ENCODE measurements around the gene NCOA1.

NCOA1 gene

GRCh38 chr2:24472416-24472815 is 18.6 kb upstream of the NCOA1 start:
- no peak for TF ChIP-seq EZH2 (IDR thresholded peaks at IDR 0.05; ENCODE audit: borderline replicate concordance, low read depth, low read length, severe bottlenecking)
- TF ChIP-seq CTCF (IDR thresholded peaks at IDR 0.05; ENCODE audit: borderline replicate concordance, extremely low read depth, low read length, poor library complexity, severe bottlenecking): no peak
- H2AFZ ChIP-seq (ENCODE audit: low read depth, low read length): no peak overlapping the region
- no peak overlapping the region for H3K9ac ChIP-seq (ENCODE audit: low read depth, low read length)
- H3K4me3 ChIP-seq (ENCODE audit: low read depth in 1 of 2, low read length in 2 of 2): no peak overlapping the region
- DNase-seq (no peak), ATAC-seq (ENCODE audit: insufficient read depth, low read depth) (no peak)
- no peak overlapping the region for H3K27ac ChIP-seq (ENCODE audit: low read length)
- no peaks in the 10 kb centered on the region for H3K79me2 ChIP-seq (ENCODE audit: insufficient read depth, low read length)
- no peaks in the 10 kb centered on the region for H3K27me3 ChIP-seq (ENCODE audit: insufficient read depth, low read length, poor library complexity)
- no peaks in the 10 kb centered on the region for H3K36me3 ChIP-seq (ENCODE audit: insufficient read depth, low read length)
- no peaks in the 10 kb centered on the region for H3K9me3 ChIP-seq (ENCODE audit: insufficient read depth, low read length, severe bottlenecking)
- H4K20me1 ChIP-seq (ENCODE audit: insufficient read depth, low read length): no peaks in the 10 kb centered on the region
- H3K4me1 ChIP-seq (ENCODE audit: insufficient read depth, low read length): no peaks in the 10 kb centered on the region
- no peak overlapping the region for H3K4me2 ChIP-seq (ENCODE audit: insufficient read depth, low read length)

DNA sequence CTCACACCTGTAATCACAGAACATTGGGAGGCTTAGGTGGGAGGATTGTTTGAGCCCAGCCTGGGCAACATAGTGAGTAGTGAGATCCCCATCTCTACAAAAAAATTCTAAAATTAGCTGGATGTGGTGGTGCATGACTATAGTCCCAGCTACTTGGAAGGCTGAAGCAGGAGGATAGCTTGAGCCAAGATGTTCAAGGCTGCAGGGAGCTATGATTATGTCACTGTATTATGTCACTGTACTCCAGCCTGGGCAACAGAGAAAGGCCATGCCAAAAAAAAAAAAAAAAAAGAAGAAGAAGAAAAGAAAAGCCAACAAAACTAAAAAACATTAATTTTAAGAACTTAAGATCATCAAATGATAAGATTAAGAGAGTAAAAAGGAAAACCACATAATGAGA is 17.4 kb upstream of the NCOA1 start:
- no peak overlapping the region for H3K4me3 ChIP-seq (ENCODE audit: low read depth in 1 of 2, low read length in 2 of 2)
- no peak overlapping the region for H2AFZ ChIP-seq (ENCODE audit: low read depth, low read length)
- no peaks in the 10 kb centered on the region for H3K79me2 ChIP-seq (ENCODE audit: insufficient read depth, low read length)
- H3K4me2 ChIP-seq (ENCODE audit: insufficient read depth, low read length): no peak overlapping the region
- H3K27me3 ChIP-seq (ENCODE audit: insufficient read depth, low read length, poor library complexity): no peaks in the 10 kb centered on the region
- DNase-seq (no peak), ATAC-seq (ENCODE audit: insufficient read depth, low read depth) (no peak)
- H3K9ac ChIP-seq (ENCODE audit: low read depth, low read length): no peak overlapping the region
- no peak for TF ChIP-seq EZH2 (IDR thresholded peaks at IDR 0.05; ENCODE audit: borderline replicate concordance, low read depth, low read length, severe bottlenecking)
- no peak for TF ChIP-seq CTCF (IDR thresholded peaks at IDR 0.05; ENCODE audit: borderline replicate concordance, extremely low read depth, low read length, poor library complexity, severe bottlenecking)
- no peak overlapping the region for H3K27ac ChIP-seq (ENCODE audit: low read length)
- no peaks in the 10 kb centered on the region for H3K36me3 ChIP-seq (ENCODE audit: insufficient read depth, low read length)
- H4K20me1 ChIP-seq (ENCODE audit: insufficient read depth, low read length): no peaks in the 10 kb centered on the region
- H3K4me1 ChIP-seq (ENCODE audit: insufficient read depth, low read length): no peaks in the 10 kb centered on the region
- no peaks in the 10 kb centered on the region for H3K9me3 ChIP-seq (ENCODE audit: insufficient read depth, low read length, severe bottlenecking)

- no peak overlapping the region for H3K4me3 ChIP-seq (ENCODE audit: low read depth in 1 of 2, low read length in 2 of 2)
- no peaks in the 10 kb centered on the region for H3K79me2 ChIP-seq (ENCODE audit: insufficient read depth, low read length)
- H3K36me3 ChIP-seq (ENCODE audit: insufficient read depth, low read length): no peaks in the 10 kb centered on the region
- no peaks in the 10 kb centered on the region for H3K9me3 ChIP-seq (ENCODE audit: insufficient read depth, low read length, severe bottlenecking)
- H3K27me3 ChIP-seq (ENCODE audit: insufficient read depth, low read length, poor library complexity): no peaks in the 10 kb centered on the region
- TF ChIP-seq EZH2 (IDR thresholded peaks at IDR 0.05; ENCODE audit: borderline replicate concordance, low read depth, low read length, severe bottlenecking): no peak
- no peak for TF ChIP-seq CTCF (IDR thresholded peaks at IDR 0.05; ENCODE audit: borderline replicate concordance, extremely low read depth, low read length, poor library complexity, severe bottlenecking)
- no peaks in the 10 kb centered on the region for H3K4me1 ChIP-seq (ENCODE audit: insufficient read depth, low read length)
- no peak overlapping the region for H3K27ac ChIP-seq (ENCODE audit: low read length)
- H2AFZ ChIP-seq (ENCODE audit: low read depth, low read length): no peak overlapping the region
- no peaks in the 10 kb centered on the region for H4K20me1 ChIP-seq (ENCODE audit: insufficient read depth, low read length)
- H3K4me2 ChIP-seq (ENCODE audit: insufficient read depth, low read length): no peak overlapping the region
- ATAC-seq (ENCODE audit: insufficient read depth, low read depth) (no peak), DNase-seq (no peak)
- H3K9ac ChIP-seq (ENCODE audit: low read depth, low read length): no peak overlapping the region
Measured at GRCh38 chr2:24474053-24474452, 17.0 kb upstream of the NCOA1 start.

- Histone ChIP-seq H3K27ac (ENCODE audit: low read length) (no peak overlapping the region), H3K4me3 (ENCODE audit: low read depth in 1 of 2, low read length in 2 of 2) (no peak overlapping the region), H3K36me3 (ENCODE audit: insufficient read depth, low read length) (no peaks in the 10 kb centered on the region), H3K27me3 (ENCODE audit: insufficient read depth, low read length, poor library complexity) (no peaks in the 10 kb centered on the region), H3K4me2 (ENCODE audit: insufficient read depth, low read length) (no peak overlapping the region), H2AFZ (ENCODE audit: low read depth, low read length) (no peak overlapping the region), H4K20me1 (ENCODE audit: insufficient read depth, low read length) (no peaks in the 10 kb centered on the region), H3K4me1 (ENCODE audit: insufficient read depth, low read length) (no peaks in the 10 kb centered on the region), H3K9me3 (ENCODE audit: insufficient read depth, low read length, severe bottlenecking) (peaks cover 2% of the 10 kb centered on the region), H3K79me2 (ENCODE audit: insufficient read depth, low read length) (no peaks in the 10 kb centered on the region), H3K9ac (ENCODE audit: low read depth, low read length) (no peak overlapping the region)
- TF ChIP-seq EZH2 (IDR thresholded peaks at IDR 0.05; ENCODE audit: borderline replicate concordance, low read depth, low read length, severe bottlenecking): no peak
- no peak for TF ChIP-seq CTCF (IDR thresholded peaks at IDR 0.05; ENCODE audit: borderline replicate concordance, extremely low read depth, low read length, poor library complexity, severe bottlenecking)
- no peak for ATAC-seq (ENCODE audit: insufficient read depth, low read depth)
- no peak for DNase-seq
Measured at GRCh38 chr2:24477229-24477628, 13.8 kb upstream of the NCOA1 start.
